Neural cell (in vitro differentiated cells): Measurements from ENCODE around the gene GRIK3.

ENCODE experiments used
- EP300 ChIP-seq: fragments of 450-650 bp; conservative IDR thresholded peaks from 2 replicates; pipeline ENCODE4 v1.6.1; 2014; ENCODE audit warnings: antibody characterized with exemption, mild to moderate bottlenecking, moderate library complexity; ENCODE audit not compliant: poor library complexity, severe bottlenecking
- MXI1 ChIP-seq: fragments of 450-650 bp; conservative IDR thresholded peaks from 2 replicates; pipeline ENCODE4 v1.6.1; 2014; ENCODE audit warnings: antibody characterized with exemption, mild to moderate bottlenecking; ENCODE audit not compliant: poor library complexity, severe bottlenecking
- POLR2AphosphoS5 ChIP-seq: IDR thresholded peaks from 2 replicates; pipeline ENCODE4 v1.6.1; 2012
- RAD21 ChIP-seq: fragments of 450-650 bp; conservative IDR thresholded peaks from 2 replicates; pipeline ENCODE4 v1.6.1; 2014; ENCODE audit warnings: antibody characterized with exemption, mild to moderate bottlenecking, moderate library complexity
- SMC3 ChIP-seq: fragments of 450-650 bp; conservative IDR thresholded peaks from 2 replicates; pipeline ENCODE4 v1.6.1; 2014; ENCODE audit warnings: antibody characterized with exemption, mild to moderate bottlenecking, moderate library complexity; ENCODE audit not compliant: poor library complexity
- TAF1 ChIP-seq: IDR thresholded peaks from 2 replicates; pipeline ENCODE4 v1.6.1; 2012; ENCODE audit warnings: low read depth
- TF ChIP-seq, protein P1 (sequence below): fragments of 450-650 bp; IDR thresholded peaks from 2 replicates; pipeline ENCODE4 v1.5.1; 2014; ENCODE audit warnings: antibody characterized with exemption, mild to moderate bottlenecking, moderate library complexity; ENCODE audit not compliant: poor library complexity, severe bottlenecking
- TF ChIP-seq, protein P2 (sequence below): IDR thresholded peaks from 2 replicates; pipeline ENCODE4 v1.6.1; 2012; ENCODE audit warnings: borderline replicate concordance

DNA sequence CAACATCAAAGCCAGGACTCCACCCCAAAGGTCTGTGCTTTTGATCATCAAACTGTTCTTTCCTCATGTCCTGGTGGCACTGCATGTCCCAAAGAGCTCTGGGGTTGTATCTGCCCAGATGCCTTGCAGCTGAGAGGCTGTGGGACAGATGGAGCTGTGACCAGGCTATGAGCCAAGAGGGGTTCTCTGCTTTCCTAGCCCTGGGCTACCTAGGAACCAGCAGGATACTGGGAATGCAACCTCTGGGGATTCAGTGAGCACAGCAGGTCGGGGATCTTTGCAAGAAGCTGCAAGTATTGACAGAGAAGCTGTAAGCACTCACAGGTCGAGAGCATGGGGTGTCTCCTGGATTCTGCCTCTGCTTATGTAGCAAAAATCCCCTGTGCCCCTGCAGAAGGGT is 186.6 kb downstream of the GRIK3 start:
- TF ChIP-seq, protein P1, sequence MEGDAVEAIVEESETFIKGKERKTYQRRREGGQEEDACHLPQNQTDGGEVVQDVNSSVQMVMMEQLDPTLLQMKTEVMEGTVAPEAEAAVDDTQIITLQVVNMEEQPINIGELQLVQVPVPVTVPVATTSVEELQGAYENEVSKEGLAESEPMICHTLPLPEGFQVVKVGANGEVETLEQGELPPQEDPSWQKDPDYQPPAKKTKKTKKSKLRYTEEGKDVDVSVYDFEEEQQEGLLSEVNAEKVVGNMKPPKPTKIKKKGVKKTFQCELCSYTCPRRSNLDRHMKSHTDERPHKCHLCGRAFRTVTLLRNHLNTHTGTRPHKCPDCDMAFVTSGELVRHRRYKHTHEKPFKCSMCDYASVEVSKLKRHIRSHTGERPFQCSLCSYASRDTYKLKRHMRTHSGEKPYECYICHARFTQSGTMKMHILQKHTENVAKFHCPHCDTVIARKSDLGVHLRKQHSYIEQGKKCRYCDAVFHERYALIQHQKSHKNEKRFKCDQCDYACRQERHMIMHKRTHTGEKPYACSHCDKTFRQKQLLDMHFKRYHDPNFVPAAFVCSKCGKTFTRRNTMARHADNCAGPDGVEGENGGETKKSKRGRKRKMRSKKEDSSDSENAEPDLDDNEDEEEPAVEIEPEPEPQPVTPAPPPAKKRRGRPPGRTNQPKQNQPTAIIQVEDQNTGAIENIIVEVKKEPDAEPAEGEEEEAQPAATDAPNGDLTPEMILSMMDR = no peak
- TF ChIP-seq, protein P2, sequence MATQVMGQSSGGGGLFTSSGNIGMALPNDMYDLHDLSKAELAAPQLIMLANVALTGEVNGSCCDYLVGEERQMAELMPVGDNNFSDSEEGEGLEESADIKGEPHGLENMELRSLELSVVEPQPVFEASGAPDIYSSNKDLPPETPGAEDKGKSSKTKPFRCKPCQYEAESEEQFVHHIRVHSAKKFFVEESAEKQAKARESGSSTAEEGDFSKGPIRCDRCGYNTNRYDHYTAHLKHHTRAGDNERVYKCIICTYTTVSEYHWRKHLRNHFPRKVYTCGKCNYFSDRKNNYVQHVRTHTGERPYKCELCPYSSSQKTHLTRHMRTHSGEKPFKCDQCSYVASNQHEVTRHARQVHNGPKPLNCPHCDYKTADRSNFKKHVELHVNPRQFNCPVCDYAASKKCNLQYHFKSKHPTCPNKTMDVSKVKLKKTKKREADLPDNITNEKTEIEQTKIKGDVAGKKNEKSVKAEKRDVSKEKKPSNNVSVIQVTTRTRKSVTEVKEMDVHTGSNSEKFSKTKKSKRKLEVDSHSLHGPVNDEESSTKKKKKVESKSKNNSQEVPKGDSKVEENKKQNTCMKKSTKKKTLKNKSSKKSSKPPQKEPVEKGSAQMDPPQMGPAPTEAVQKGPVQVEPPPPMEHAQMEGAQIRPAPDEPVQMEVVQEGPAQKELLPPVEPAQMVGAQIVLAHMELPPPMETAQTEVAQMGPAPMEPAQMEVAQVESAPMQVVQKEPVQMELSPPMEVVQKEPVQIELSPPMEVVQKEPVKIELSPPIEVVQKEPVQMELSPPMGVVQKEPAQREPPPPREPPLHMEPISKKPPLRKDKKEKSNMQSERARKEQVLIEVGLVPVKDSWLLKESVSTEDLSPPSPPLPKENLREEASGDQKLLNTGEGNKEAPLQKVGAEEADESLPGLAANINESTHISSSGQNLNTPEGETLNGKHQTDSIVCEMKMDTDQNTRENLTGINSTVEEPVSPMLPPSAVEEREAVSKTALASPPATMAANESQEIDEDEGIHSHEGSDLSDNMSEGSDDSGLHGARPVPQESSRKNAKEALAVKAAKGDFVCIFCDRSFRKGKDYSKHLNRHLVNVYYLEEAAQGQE = no peak
- TF ChIP-seq RAD21 (no peak), MXI1 (no peak), POLR2AphosphoS5 (no peak), EP300 (no peak), TAF1 (no peak), SMC3 (no peak)
